IgD-negative memory B cell (primary cell): Measurements from ENCODE around the gene CHRM3. TPM values are rescaled to one million over a fixed set of nuclear protein-coding genes. Genes with fewer than 3 reads are reported as not detected.
"Not testable (repeated sequence)": the region's sequence is repeated elsewhere in the genome, so short reads cannot be mapped to it uniquely, and the experiment has no call there.

ENCODE experiments used
- H3K27ac Mint-ChIP-seq, 3 donors: one replicate each; pipeline ENCODE4 v1.8.0; 2020 to 2022; ENCODE audit warnings: mild to moderate bottlenecking in 3 of 3, mixed read lengths in 3 of 3, moderate library complexity in 1 of 3
- H3K27me3 Mint-ChIP-seq: one replicate; pipeline ENCODE4 v1.8.0; 2021; ENCODE audit warnings: mixed read lengths
- H3K36me3 Mint-ChIP-seq: one replicate; pipeline ENCODE4 v1.8.0; 2020; ENCODE audit warnings: mild to moderate bottlenecking, mixed read lengths
- H3K4me1 Mint-ChIP-seq, 3 donors: one replicate each; pipeline ENCODE4 v1.8.0; 2020 to 2022; ENCODE audit warnings: mixed read lengths in 3 of 3, mild to moderate bottlenecking in 1 of 3
- H3K4me3 Mint-ChIP-seq, 4 donors: one replicate each; pipeline ENCODE4 v1.8.0; 2020 to 2022; ENCODE audit warnings: mild to moderate bottlenecking in 4 of 4, mixed read lengths in 4 of 4, moderate library complexity in 3 of 4
- H3K9me3 Mint-ChIP-seq, 3 donors: one replicate each; pipeline ENCODE4 v1.8.0; 2020 to 2021; ENCODE audit warnings: mixed read lengths in 3 of 3, mild to moderate bottlenecking in 1 of 3
- polyA plus RNA-seq: library from polyadenylated mRNA; unstranded; fragments of 300-500 nt; fragmentation: Illumina TruSeq; gene quantifications from one replicate; pipeline ENCODE4 v1.2.3, GENCODE V29; 2021

Gene CHRM3
- polyA plus RNA-seq: not detected

GRCh38 chr1:239386453-239387303 is at the start of gene CHRM3:
CHRM3 (plus strand) TSS chr1:239386568; CDS start chr1:239907452, 520,884 bp downstream.
- no peak within 1 kb of the TSS for H3K4me3 Mint-ChIP-seq
- H3K27ac Mint-ChIP-seq: no peak within 1 kb of the TSS
- H3K27me3 Mint-ChIP-seq: peaks cover 22% of the 10 kb centered on the region
- H3K4me1 Mint-ChIP-seq: no peaks in the 10 kb centered on the region
- H3K36me3 Mint-ChIP-seq: peaks cover 1% of the 10 kb centered on the region
- peaks cover 3% of the 10 kb centered on the region in 3 donors for H3K9me3 Mint-ChIP-seq

DNA sequence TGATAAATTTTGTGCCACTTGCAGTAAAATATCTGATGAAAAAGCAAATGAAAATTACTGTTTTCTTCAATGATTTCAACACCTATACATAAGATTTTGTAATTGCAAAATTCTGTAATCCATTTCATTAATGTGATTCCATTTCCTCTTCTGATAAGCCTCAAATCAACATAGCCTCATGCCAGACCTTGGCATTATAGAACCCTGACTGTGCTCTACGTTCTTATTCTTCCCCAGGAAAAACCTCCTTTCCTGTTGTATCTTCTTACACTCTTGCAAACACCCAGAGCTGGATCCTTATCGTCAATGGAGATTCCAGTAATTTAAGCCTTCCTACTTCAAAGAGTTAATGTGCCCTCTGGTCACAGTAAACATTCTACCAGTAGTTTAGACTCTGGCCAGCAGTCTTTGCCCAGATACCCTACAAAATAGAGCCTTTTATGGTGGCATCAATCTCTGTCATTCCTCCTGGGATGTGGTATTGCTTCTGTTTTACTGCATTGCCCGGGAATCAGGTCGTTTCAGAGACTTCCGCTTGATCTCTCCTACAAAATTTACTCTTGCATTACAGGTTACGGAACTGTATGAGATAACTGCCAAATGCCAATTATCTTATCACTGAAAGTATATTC is 48.5 kb upstream of the CHRM3 start:
- Mint-ChIP-seq H3K27ac (no peak overlapping the region), H3K27me3 (no peaks in the 10 kb centered on the region), H3K4me1 (no peaks in the 10 kb centered on the region), H3K9me3 (peaks cover 4 to 8% (median 6%) of the 10 kb centered on the region in 3 donors), H3K4me3 (no peak overlapping the region), H3K36me3 (no peaks in the 10 kb centered on the region)

DNA sequence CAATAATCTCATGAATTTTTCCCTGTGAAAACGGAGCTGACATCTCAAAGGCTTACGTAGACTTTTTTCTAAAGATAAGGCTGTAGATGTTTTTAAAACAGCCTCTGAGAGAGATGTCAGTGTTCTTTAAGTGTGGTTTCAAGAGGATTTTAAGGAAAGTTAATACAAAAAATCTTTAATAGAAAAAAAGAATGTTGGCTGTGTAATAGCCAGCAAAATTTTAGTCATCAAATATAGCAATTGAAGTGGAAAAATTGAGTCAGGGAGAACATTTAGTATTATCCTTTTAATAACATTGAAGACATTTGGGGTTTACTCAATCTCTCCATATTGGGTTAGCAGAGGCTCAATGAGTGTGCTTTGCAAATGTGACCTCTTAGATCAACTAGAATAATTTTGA is 38.6 kb upstream of the CHRM3 start:
- H3K9me3 Mint-ChIP-seq: peaks cover 0 to 4% (median 0%) of the 10 kb centered on the region in 3 donors
- H3K27me3 Mint-ChIP-seq: no peaks in the 10 kb centered on the region
- H3K4me3 Mint-ChIP-seq: no peak overlapping the region
- no peaks in the 10 kb centered on the region for H3K36me3 Mint-ChIP-seq
- no peak overlapping the region for H3K27ac Mint-ChIP-seq
- no peaks in the 10 kb centered on the region for H3K4me1 Mint-ChIP-seq

- no peaks in the 10 kb centered on the region for H3K27me3 Mint-ChIP-seq
- H3K4me3 Mint-ChIP-seq: no peak overlapping the region
- no peaks in the 10 kb centered on the region for H3K36me3 Mint-ChIP-seq
- H3K27ac Mint-ChIP-seq: no peak overlapping the region
- peaks cover 0 to 4% (median 2%) of the 10 kb centered on the region in 3 donors for H3K9me3 Mint-ChIP-seq
- no peaks in the 10 kb centered on the region for H3K4me1 Mint-ChIP-seq
Observed at GRCh38 chr1:239348635-239349353, 37.6 kb upstream of the CHRM3 start.

GRCh38 chr1:239349699-239350098 is 36.7 kb upstream of the CHRM3 start:
- no peak overlapping the region for H3K27ac Mint-ChIP-seq
- H3K9me3 Mint-ChIP-seq: peaks cover 0 to 4% (median 2%) of the 10 kb centered on the region in 3 donors
- no peak overlapping the region for H3K4me3 Mint-ChIP-seq
- no peaks in the 10 kb centered on the region for H3K27me3 Mint-ChIP-seq
- H3K36me3 Mint-ChIP-seq: no peaks in the 10 kb centered on the region
- H3K4me1 Mint-ChIP-seq: no peaks in the 10 kb centered on the region

- H3K9me3 Mint-ChIP-seq: peaks cover 4 to 6% (median 5%) of the 10 kb centered on the region in 3 donors
- H3K4me1 Mint-ChIP-seq: no peaks in the 10 kb centered on the region
- peaks cover 2% of the 10 kb centered on the region for H3K36me3 Mint-ChIP-seq
- H3K27me3 Mint-ChIP-seq: no peaks in the 10 kb centered on the region
- H3K27ac Mint-ChIP-seq: no peak overlapping the region
- no peak overlapping the region for H3K4me3 Mint-ChIP-seq
Observed at GRCh38 chr1:239353536-239353935, 32.8 kb upstream of the CHRM3 start.

DNA sequence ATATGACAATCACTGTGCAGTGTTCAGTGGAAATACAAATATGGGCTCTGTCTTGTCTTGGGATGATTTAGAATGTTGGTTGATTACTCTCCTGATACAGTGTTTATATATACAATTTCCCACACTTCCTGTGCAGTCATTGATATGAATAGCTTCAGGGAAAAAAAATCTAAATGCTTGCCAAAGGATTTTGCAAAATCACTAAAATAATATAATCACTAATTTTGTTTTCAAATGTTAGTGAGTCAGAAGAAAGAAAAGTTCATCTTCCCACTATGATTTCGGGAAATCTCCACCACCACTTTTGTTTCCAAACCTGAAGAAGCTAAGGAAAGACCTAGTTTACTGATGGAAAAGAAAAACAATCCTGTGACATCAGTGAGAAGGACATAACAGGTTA is 32.1 kb upstream of the CHRM3 start:
- Mint-ChIP-seq H3K4me1 (no peaks in the 10 kb centered on the region), H3K4me3 (no peak overlapping the region), H3K36me3 (peaks cover 2% of the 10 kb centered on the region), H3K27me3 (no peaks in the 10 kb centered on the region), H3K27ac (no peak overlapping the region), H3K9me3 (peaks cover 2 to 6% (median 5%) of the 10 kb centered on the region in 3 donors)

DNA sequence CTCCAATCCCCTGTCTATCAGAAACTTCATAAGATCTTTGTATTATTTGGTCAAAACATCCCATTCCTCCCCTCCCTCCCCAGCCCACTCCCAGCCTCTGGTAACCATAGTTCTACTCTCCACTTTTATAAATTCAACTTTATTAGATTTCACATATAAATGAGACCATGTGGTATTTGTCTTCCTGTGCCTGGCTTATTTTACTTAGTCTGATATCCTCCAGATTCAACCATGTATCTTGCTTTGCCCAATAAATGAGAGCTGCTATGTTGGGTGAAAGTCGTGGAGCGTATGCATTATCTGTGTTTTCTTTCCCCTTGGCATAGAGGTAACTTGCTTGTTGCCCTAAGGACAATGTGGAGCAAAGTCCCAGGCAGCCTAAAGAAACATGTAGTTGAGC is 28.5 kb upstream of the CHRM3 start:
- Mint-ChIP-seq H3K27ac (no peak overlapping the region), H3K4me3 (no peak overlapping the region), H3K27me3 (no peaks in the 10 kb centered on the region), H3K4me1 (no peaks in the 10 kb centered on the region), H3K9me3 (peaks cover 2 to 10% (median 5%) of the 10 kb centered on the region in 3 donors), H3K36me3 (peaks cover 2% of the 10 kb centered on the region)

GRCh38 chr1:239361403-239361802 is 25.0 kb upstream of the CHRM3 start:
- Mint-ChIP-seq H3K27me3 (no peaks in the 10 kb centered on the region), H3K36me3 (peaks cover 2% of the 10 kb centered on the region), H3K4me3 (no peak overlapping the region), H3K9me3 (peaks cover 3 to 10% (median 4%) of the 10 kb centered on the region in 3 donors), H3K27ac (no peak overlapping the region), H3K4me1 (no peaks in the 10 kb centered on the region)

DNA sequence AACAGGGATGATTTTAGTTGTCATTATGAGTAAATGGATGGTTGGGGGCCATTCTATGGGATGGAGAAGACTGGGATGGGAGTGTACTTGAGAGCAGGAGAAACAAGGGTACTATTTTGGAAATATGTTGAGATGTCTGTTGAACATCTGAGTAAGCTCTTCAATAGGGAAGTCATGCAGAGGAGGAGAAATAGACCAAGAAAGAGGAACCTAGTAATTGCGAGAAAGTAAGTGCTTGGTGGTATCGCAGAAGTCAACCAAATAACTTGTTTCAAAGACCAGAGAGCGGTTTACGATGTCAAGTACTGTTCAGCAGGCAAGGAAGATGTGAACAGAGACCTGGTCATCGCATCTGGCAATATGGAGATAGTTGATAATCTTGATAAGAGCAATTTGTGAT is 22.4 kb upstream of the CHRM3 start:
- Mint-ChIP-seq H3K36me3 (no peaks in the 10 kb centered on the region), H3K27me3 (no peaks in the 10 kb centered on the region), H3K9me3 (peaks cover 0 to 8% (median 2%) of the 10 kb centered on the region in 3 donors), H3K4me3 (peak overlapping the region in 1 of 4 donors; percentile 29), H3K27ac (no peak overlapping the region), H3K4me1 (no peaks in the 10 kb centered on the region)

GRCh38 chr1:239367196-239367810 is 19.1 kb upstream of the CHRM3 start:
- peaks cover 0 to 14% (median 2%) of the 10 kb centered on the region in 3 donors for H3K9me3 Mint-ChIP-seq
- no peak overlapping the region for H3K4me3 Mint-ChIP-seq
- no peaks in the 10 kb centered on the region for H3K36me3 Mint-ChIP-seq
- no peaks in the 10 kb centered on the region for H3K4me1 Mint-ChIP-seq
- H3K27ac Mint-ChIP-seq: no peak overlapping the region
- no peaks in the 10 kb centered on the region for H3K27me3 Mint-ChIP-seq

DNA sequence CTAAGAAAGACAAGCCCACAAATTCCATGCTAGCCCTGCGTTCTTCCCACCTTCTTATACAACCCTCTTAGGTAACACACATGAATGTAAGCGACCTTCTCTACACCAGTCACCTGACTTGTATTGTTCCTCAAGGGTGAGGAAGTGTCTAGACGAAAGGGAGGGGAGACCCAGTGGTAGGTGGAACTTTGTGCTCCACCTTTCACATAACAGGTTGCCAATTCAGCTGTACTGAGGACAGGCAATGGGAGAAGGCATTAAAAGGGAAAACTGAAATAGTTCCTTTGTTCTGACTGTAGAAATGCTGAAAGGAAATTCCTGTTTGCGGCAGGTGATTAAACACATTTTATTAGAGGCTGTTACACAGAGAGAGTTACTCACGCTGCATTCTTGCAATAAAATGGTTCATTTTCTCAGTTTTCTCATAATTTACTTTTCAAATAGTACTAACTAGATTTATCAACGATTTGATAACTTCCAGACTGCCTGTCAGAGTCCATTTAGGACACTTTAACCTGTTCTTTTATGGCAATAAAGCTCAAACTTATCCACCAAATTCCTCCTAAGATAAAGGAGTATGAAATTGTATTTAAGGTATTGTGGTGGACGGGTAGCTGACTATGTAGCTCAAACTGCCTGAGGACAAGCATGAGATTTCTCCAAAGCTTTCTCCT is 17.8 kb upstream of the CHRM3 start:
- Mint-ChIP-seq H3K27ac (no peak overlapping the region), H3K4me3 (no peak overlapping the region), H3K4me1 (no peaks in the 10 kb centered on the region), H3K9me3 (peaks cover 0 to 16% (median 2%) of the 10 kb centered on the region in 3 donors), H3K27me3 (no peaks in the 10 kb centered on the region), H3K36me3 (no peaks in the 10 kb centered on the region)

DNA sequence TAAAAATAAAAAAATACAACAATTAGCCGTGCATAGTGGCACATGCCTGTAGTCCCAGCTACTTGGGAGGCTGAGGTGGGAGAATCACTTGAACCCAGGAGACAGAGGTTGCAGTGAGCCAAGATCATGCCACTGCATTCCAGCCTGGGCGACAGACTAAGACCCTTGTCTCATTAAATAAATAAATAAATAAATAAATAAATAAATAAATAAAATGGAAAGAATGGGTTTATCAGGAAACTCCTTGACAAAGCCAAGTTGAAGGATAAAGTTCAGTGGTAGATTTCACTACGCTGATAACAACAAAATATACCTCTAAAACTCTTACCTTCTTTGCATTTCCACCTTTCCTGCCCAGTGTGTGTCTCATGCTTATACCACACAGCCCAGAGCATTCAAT is 15.5 kb upstream of the CHRM3 start:
- not testable (repeated sequence) for H3K4me3 Mint-ChIP-seq, H3K4me1 Mint-ChIP-seq, H3K27me3 Mint-ChIP-seq, H3K27ac Mint-ChIP-seq, H3K36me3 Mint-ChIP-seq
- H3K9me3 Mint-ChIP-seq: peaks cover 0 to 16% (median 4%) of the 10 kb centered on the region in 3 donors

GRCh38 chr1:239382666-239383065 is 3.7 kb upstream of the CHRM3 start:
- no peaks in the 10 kb centered on the region for H3K4me1 Mint-ChIP-seq
- H3K27me3 Mint-ChIP-seq: peaks cover 15% of the 10 kb centered on the region
- H3K9me3 Mint-ChIP-seq: peaks cover 3 to 5% (median 3%) of the 10 kb centered on the region in 3 donors

More at GRCh38 chr1:239382666-239383065, 3.7 kb upstream of the CHRM3 start:
- Mint-ChIP-seq H3K4me3 (no peak overlapping the region), H3K36me3 (no peaks in the 10 kb centered on the region), H3K27ac (no peak overlapping the region)
